ENCODE data around the gene BMP7.

DNA sequence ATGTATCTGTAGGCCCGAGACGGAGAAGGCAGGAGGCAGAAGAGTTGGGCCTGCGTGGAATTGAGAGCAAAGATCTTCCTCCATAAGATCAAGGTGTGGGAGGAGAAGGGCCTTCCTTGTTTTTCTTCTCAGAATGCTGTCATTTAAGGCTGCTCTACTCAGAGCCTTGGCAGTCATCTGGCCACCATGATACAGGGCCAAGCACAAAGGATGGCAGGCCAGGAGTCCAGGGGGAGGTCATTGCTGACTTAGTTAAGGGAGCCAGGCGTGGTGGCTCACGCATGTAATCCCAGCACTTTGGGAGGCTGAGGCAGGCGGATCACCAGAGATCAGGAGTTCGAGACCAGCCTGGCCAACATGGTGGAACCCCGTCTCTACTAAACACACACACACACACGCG, 137.1 kb downstream of the BMP7 start:
- TF ChIP-seq SP2 (tag by site-specific recombination; IDR thresholded peaks at IDR 0.05) (no peak), CTCF (tag by site-specific recombination; IDR thresholded peaks at IDR 0.05) (no peak), KLF16 (tag by site-specific recombination; IDR thresholded peaks at IDR 0.05) (no peak), ZBTB7A (tag by site-specific recombination; IDR thresholded peaks at IDR 0.05; ENCODE audit: low read depth) (no peak), ZNF311 (tag by site-specific recombination; IDR thresholded peaks at IDR 0.05; ENCODE audit: borderline replicate concordance) (no peak), ZNF335 (tag by site-specific recombination; conservative IDR thresholded peaks at IDR 0.05) (no peak), ZNF214 (tag by site-specific recombination; IDR thresholded peaks at IDR 0.05; ENCODE audit: borderline replicate concordance) (no peak), ZBTB26 (tag by site-specific recombination; optimal IDR thresholded peaks at IDR 0.05) (no peak), ZNF558 (tag by site-specific recombination; IDR thresholded peaks at IDR 0.05) (no peak), ZNF114 (tag by site-specific recombination; IDR thresholded peaks at IDR 0.05) (no peak), HOXC10 (CRISPR knock-in tag; IDR thresholded peaks at IDR 0.05) (no peak), ZBTB20 (tag by site-specific recombination; IDR thresholded peaks at IDR 0.05) (no peak)
- TF ChIP-seq, protein P1, sequence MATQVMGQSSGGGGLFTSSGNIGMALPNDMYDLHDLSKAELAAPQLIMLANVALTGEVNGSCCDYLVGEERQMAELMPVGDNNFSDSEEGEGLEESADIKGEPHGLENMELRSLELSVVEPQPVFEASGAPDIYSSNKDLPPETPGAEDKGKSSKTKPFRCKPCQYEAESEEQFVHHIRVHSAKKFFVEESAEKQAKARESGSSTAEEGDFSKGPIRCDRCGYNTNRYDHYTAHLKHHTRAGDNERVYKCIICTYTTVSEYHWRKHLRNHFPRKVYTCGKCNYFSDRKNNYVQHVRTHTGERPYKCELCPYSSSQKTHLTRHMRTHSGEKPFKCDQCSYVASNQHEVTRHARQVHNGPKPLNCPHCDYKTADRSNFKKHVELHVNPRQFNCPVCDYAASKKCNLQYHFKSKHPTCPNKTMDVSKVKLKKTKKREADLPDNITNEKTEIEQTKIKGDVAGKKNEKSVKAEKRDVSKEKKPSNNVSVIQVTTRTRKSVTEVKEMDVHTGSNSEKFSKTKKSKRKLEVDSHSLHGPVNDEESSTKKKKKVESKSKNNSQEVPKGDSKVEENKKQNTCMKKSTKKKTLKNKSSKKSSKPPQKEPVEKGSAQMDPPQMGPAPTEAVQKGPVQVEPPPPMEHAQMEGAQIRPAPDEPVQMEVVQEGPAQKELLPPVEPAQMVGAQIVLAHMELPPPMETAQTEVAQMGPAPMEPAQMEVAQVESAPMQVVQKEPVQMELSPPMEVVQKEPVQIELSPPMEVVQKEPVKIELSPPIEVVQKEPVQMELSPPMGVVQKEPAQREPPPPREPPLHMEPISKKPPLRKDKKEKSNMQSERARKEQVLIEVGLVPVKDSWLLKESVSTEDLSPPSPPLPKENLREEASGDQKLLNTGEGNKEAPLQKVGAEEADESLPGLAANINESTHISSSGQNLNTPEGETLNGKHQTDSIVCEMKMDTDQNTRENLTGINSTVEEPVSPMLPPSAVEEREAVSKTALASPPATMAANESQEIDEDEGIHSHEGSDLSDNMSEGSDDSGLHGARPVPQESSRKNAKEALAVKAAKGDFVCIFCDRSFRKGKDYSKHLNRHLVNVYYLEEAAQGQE (tag by site-specific recombination; IDR thresholded peaks at IDR 0.05) = no peak
